GM04503 (cell line): ENCODE measurements around the gene ARMC9.

ENCODE experiments used
- DNase-seq: peaks from one replicate; pipeline ENCODE4 v3.0.0-alpha.2; 2012; ENCODE audit warnings: low read depth

ARMC9 gene

DNA sequence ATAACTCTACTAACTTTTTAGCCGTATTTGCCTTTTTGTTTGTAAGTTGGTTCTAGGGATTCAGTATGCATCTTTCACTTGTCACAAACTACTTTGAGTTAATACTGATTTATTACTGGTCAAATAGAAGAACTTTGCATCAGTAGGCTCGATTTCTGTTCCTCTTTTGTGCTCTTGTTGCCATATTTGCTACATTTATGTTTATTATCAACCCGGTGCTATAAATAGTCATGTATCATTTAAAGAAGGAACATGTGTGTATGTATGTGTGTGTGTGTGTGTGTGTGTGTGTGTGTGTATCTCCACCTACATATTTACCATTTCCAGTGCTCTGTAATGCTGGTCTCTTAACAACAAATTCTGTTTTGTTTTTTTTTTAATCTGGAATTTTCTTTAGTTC, 117.5 kb downstream of the ARMC9 start:
- DNase-seq, result no peak

- no peak for DNase-seq
Observed at GRCh38 chr2:231317579-231317978, 119.1 kb downstream of the ARMC9 start.

DNA sequence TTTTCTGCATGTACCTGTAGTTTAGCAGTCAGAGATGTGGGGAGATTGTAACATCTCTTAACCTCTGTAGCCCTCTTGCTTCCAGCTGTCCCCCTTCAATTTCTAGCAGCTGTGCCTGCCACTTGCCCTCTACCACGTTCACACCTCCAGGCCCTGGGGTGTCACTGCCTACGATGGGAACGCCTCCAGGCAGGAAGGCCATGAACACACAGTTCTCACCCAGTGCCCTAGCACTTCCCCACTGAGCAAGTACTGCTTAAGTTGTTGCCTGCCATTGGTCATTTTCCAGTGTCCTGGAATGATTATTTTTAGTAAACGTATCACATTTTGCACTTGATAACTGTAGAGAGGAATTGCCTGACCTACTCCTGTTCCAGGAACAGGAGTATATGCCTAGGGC, 120.0 kb downstream of the ARMC9 start:
- DNase-seq, result no peak

DNA sequence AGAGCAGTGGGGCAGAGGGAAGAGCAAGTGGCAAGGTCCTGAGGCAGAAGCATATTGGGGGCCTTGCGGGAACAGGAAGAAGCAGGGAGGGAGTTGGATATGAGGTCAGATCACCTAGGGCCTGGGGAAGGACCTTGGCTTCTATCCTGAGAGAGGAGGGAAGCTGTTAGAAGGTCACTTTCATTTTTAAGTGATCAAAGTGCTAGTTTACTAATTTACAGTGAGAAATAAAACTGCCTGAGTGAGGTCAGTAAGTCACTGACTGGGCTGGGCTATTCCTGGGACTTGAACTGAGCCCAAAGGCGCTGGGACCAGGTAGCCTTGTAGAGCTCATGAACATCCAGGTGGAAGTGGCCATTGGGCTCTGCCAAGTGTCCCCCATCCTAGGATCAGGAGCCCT, 120.5 kb downstream of the ARMC9 start:
- DNase-seq, result no peak

DNA sequence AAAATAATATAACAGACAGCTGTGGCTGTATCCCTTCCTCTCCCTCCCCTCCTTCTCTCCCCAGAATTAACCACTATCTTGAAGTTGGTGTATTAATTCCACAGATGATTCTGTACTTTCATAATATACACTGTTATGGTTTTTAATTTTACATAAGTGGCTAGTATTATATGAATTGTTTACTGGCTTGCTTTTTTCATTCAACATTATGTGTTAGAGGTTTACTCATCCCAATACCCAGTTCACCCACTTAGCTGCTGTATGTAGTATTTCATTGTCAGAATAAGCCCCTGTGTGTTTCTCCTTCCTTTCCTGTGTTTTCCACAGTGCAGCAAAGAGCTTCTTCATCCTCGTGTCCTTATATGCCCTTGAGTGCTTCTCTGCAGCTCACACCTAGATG, 121.4 kb downstream of the ARMC9 start:
- DNase-seq, result no peak

DNA sequence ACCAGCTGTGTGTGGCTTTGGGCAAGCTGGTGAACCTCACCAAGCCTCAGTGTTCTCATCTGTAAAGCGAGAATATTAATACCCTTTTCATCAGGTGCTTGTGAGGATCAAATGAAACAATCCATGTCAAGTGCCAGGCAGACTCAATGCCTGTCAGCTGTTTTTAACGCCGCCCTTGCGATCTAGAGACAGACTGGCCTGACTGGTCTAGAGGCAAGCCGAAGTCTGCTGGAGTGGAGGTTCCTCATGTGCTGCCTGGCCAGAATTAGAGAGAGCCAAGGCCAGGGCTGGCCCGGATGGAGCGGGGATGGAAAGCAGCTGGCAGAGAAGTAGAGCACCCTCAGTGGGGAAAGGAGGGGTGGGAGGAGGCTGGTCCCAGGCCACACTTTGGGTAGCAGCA, 122.6 kb downstream of the ARMC9 start:
- DNase-seq, result no peak

GRCh38 chr2:231321556-231322334, 123.3 kb downstream of the ARMC9 start:
- no peak for DNase-seq

DNA sequence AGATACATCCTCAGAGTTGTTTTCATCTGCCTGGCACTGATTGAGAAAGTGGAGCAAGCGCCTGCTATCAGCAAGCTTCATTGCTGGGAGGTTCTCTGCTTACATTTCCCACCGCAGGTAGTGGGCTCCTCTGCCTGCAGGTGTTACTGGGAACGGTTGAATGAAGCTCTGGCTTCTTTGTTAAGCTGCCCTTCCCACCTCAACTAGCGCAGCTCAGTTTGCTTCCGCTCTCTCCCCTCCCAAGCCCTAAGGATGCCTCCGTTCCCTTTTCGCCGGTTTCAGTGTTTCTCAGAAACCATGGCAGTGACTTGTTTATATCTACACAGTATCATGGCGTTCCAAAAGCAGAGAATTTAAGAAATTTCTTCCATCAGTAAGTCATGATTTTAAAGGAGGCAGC, 124.9 kb downstream of the ARMC9 start:
- DNase-seq, result no peak

DNA sequence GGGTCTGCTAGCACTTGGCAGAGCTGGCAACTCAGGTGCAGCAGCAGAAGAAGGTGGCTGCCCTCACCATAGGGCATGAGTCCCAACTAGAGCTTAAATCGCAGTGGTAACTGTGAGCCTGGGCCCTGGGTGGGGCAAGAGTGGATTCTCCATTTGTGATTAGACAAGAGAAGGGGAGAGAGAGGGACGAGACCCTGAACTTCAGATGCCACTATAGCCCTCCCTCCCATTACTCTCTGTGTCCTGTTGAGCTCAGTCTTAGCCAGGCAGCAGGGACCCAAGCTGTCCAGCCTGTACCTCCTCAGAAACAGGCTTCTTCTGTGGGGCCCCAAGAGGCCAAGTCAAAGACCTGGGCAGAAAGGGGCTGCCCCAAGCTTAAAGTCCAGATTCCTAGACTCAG, 127.4 kb downstream of the ARMC9 start:
- no peak for DNase-seq

GRCh38 chr2:231326404-231326803, 128.0 kb downstream of the ARMC9 start:
- DNase-seq, result no peak

DNA sequence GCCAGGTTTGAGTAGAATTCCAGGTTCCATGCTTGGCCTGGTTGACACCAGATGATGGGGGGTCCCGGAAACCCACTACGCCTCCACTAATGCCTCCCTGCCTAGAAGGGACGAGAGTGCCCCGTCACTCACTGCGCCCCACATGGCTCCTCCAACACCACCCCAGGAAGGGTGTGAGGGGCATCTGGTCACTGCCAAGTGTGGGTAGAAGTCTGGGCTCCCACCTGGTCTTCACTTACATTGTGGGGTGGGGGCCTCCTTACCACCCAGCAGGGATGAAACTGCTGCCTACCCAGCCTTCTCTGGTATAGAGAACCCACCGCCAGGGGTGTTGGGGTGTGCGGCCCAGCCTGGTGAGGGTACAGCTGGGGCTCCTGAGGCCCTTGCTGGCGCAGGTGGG, 131.9 kb downstream of the ARMC9 start:
- DNase-seq, result no peak

- no peak for DNase-seq
Observed at GRCh38 chr2:231331533-231331932, 133.1 kb downstream of the ARMC9 start.

GRCh38 chr2:231332388-231332787, 134.0 kb downstream of the ARMC9 start:
- DNase-seq, result no peak

DNA sequence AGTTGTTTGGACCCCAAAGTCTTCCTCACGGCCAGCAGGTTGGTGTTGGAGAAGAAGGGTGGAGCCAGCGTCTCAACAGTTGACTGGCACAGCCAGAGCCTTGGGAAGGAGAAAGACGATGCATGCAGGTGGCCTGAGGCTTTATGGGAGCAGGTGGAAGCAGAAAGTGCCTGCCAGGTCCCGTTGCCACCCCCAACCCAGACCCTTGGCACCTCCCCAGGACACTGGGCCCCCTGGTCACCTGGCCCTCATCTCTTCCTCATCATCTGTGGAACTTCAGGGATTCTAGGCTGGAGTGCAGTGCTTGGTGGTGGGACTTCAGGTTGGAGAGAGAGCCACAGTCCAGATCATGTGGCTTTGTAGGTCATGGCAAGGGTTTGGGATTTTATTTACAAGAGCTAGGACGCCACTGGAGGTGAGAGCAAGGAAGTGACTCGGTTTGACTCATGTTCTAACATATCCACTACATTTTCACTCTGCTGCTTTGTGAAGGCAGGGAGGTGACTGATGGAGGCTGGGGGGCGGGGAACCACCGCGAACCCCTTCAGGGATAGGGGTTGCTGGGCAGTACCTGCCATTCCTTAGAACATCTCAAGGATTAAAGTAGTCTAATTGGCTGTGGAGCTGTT, 134.6 kb downstream of the ARMC9 start:
- no peak for DNase-seq

GRCh38 chr2:231334179-231334930, 135.9 kb downstream of the ARMC9 start:
- DNase-seq, result no peak

GRCh38 chr2:231334981-231335380, 136.6 kb downstream of the ARMC9 start:
- no peak for DNase-seq

DNA sequence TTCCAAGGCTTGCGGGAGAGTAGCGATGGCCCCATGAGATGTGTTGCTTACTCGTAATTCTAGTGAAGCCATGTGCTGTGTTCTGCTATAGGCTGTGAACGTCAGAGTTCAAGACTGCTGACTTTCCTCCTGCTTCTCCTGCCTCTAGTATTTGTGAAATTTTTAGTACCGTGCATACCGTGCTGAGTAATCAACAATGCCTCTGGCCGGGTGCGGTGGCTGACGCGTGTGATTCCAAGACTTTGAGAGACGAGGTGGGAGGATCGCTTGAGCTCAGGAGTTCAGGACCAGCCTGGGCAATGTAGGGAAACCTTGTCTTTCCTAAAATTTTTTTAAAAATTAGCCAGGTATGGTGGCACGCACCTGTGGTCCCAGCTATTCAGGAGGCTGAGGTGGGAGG, 137.2 kb downstream of the ARMC9 start:
- DNase-seq, result no peak

GRCh38 chr2:231336236-231336635, 137.8 kb downstream of the ARMC9 start:
- no peak for DNase-seq

- no peak for DNase-seq
Observed at GRCh38 chr2:231336700-231337099, 138.3 kb downstream of the ARMC9 start.

DNA sequence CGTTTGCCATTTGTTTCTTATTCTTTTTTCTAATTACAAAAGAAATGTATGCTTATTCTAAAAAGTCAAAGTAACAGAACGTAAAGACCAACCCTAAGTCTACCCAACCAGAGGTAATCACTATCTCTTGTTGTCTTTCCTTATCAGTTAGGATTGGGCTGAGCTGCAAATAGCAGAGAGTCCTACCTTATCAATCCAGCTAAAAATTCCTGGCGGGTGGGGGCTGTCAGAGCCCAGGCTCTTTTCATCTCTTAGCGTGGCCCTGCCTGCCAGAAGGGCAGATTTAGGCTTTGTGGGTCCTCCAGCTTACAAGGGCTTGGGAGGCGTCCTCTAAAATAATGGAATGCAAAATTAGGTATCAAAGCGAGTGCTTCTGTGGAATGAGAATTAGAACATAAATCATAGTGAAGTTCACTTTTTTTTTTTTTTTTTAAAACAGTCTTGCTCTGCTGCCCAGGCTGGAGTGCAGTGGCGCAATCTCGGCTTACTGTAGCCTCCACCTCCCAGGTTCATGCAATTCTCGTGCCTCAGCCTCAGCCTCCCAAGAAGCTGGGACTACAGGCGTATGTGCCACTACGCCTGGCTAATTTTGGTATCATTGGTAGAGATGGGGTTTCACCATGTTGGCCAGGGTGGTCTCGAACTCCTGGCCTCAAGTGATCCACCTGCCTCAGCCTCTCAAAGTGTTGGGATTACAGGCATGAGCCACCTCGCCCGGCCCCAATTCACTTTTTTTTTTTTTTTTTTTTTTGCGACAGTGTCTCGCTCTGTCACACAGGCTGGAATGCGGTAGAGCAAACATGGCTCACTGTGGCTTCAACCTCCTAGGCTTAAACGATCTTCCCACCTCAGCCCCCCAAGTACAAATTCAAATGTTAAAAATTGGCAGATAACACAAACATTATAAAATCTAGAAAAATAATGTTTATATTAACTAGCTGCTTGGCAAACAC, 139.7 kb downstream of the ARMC9 start:
- no peak for DNase-seq

- DNase-seq, result no peak
Observed at GRCh38 chr2:231339316-231339715, 140.9 kb downstream of the ARMC9 start.

DNA sequence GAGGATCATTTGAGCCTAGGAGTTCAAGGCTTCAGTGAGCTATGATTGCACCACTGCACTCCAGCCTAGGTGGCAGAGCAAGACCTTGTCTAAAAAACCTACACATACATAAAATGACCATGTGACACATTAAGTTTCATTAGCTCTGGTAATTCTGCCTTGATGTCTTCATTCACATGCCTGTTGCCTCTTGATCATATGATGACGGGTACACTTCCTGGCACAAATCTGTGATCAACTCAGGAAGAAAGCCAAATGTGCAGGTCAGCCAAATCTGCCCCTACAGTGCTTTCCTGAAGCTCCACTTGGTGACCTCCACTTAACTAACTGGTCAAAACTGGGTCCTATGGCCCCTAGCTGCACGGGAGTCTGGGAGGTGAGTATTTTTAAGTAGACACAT, 142.7 kb downstream of the ARMC9 start:
- DNase-seq, result no peak
